Effector memory CD8-positive, alpha-beta T cell (primary cell): ENCODE data around the gene CNTN5.

ENCODE experiments used
- ATAC-seq: fragments of 150-1000 bp; cut with Tn5 transposase; replicated peaks from 2 replicates; pipeline ENCODE4 v1.10.0; 2021; ENCODE audit warnings: mild to moderate bottlenecking, moderate library complexity
- DNase-seq, 3 experiments: peaks; one replicate each; pipeline ENCODE4 v3.0.0; 2021
- H3K27ac Mint-ChIP-seq, 2 donors: one replicate each; pipeline ENCODE4 v1.8.0; 2022; ENCODE audit warnings: mild to moderate bottlenecking in 2 of 2, mixed read lengths in 2 of 2, moderate library complexity in 2 of 2
- H3K27me3 Mint-ChIP-seq, 2 donors: one replicate each; pipeline ENCODE4 v1.8.0; 2022; ENCODE audit warnings: mixed read lengths in 2 of 2
- H3K36me3 Mint-ChIP-seq: one replicate; pipeline ENCODE4 v1.8.0; 2022; ENCODE audit warnings: mild to moderate bottlenecking, moderate library complexity, mixed read lengths; ENCODE audit not compliant: insufficient read depth
- H3K4me1 Mint-ChIP-seq, 2 donors: one replicate each; pipeline ENCODE4 v1.8.0; 2022; ENCODE audit warnings: low read depth in 2 of 2, mixed read lengths in 2 of 2
- H3K4me3 Mint-ChIP-seq, 2 donors: one replicate each; pipeline ENCODE4 v1.8.0; 2022; ENCODE audit warnings: mild to moderate bottlenecking in 2 of 2, mixed read lengths in 2 of 2, moderate library complexity in 2 of 2
- H3K9me3 Mint-ChIP-seq, 2 donors: one replicate each; pipeline ENCODE4 v1.8.0; 2022; ENCODE audit warnings: mixed read lengths in 2 of 2

CNTN5 gene

DNA sequence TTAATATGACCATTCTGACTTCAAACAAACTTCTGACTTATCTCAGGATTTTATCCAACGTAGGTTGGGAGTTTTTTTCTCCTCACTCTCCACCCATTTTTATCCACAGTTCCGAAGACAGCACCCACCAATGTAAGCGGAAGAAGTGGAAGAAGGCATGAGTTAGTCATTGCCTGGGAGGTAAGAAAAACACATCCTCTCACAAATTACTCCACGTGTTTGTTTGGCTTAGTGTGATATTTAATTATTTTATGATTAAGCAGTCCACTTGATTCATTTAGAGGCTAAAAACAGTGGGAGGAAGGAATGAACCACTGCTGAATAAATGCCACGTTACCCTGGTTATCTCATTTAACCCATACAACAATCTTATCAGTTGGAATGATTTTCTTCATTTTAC lies 1276.8 kb downstream of the CNTN5 start:
- no peaks in the 10 kb centered on the region for H3K4me1 Mint-ChIP-seq
- H3K4me3 Mint-ChIP-seq: no peak overlapping the region
- DNase-seq: no peak
- H3K36me3 Mint-ChIP-seq: no peaks in the 10 kb centered on the region
- no peaks in the 10 kb centered on the region for H3K27me3 Mint-ChIP-seq
- no peak overlapping the region for H3K27ac Mint-ChIP-seq
- no peak for ATAC-seq
- no peaks in the 10 kb centered on the region for H3K9me3 Mint-ChIP-seq

DNA sequence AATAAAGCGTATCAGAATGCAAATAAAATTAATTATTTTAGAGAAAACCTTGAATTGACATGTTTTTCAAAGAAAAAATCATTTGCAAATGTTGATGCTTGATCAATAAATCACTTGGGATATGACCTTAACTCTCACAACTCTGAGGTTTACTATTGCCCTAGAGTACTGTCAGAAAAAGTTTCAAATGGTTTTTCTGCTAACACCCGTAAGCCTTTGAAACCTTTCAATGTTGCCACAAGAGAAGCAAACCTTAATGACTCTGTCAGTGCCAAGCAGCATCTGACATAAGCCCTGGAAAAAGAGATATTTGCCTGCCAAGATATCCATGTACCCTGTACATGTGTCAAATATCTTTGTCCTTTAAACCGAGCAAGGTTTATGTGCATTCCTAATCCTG lies 1282.1 kb downstream of the CNTN5 start:
- H3K4me3 Mint-ChIP-seq: no peak overlapping the region
- H3K27me3 Mint-ChIP-seq: no peaks in the 10 kb centered on the region
- no peaks in the 10 kb centered on the region for H3K4me1 Mint-ChIP-seq
- no peak for DNase-seq
- H3K36me3 Mint-ChIP-seq: no peaks in the 10 kb centered on the region
- no peak for ATAC-seq
- no peak overlapping the region for H3K27ac Mint-ChIP-seq
- H3K9me3 Mint-ChIP-seq: peaks cover 0 to 3% of the 10 kb centered on the region in 2 donors

DNA sequence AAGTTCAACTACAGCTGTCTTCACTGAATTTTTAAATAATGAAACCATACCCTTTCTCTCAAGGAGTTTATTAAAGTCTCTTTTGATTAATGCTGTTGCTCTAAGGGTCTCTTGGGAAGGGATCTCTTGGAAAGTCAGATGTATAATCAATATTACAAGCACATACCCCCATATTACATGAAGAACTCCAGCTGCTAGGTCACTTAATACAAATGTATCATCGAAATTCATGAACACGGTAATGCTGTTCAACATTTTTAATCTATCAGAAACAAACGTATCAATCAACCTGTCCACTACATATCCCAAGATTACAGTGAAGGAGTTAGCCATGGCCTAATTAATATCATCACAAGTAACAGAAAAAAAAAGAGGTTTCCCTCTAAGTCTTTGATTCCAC lies 1283.1 kb downstream of the CNTN5 start:
- ATAC-seq: no peak
- H3K4me1 Mint-ChIP-seq: no peaks in the 10 kb centered on the region
- no peaks in the 10 kb centered on the region for H3K27me3 Mint-ChIP-seq
- H3K4me3 Mint-ChIP-seq: no peak overlapping the region
- DNase-seq: no peak
- peaks cover 3% of the 10 kb centered on the region for H3K36me3 Mint-ChIP-seq
- H3K27ac Mint-ChIP-seq: no peak overlapping the region
- H3K9me3 Mint-ChIP-seq: peaks cover 0 to 3% of the 10 kb centered on the region in 2 donors

DNA sequence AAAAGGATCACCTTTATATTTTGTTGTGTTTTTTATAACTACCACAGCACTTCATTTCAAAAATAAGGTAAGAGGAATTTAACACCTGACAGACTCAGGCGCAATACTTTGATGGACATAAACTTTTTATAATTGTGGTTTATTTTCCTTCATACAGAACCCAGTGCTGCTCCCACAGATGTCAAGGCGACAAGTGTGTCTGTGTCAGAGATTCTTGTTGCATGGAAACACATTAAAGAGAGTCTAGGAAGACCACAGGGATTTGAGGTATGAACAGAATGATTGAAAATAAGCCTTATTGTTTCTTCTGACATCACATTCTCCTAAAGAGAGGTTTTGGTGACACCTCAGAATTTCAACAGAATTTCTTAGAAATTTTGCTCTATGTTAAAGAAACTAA lies 1287.5 kb downstream of the CNTN5 start:
- Mint-ChIP-seq H3K4me3 (no peak overlapping the region), H3K27me3 (no peaks in the 10 kb centered on the region), H3K4me1 (no peaks in the 10 kb centered on the region), H3K27ac (no peak overlapping the region), H3K9me3 (peaks cover 8 to 21% of the 10 kb centered on the region in 2 donors), H3K36me3 (peaks cover 3% of the 10 kb centered on the region)
- DNase-seq (no peak), ATAC-seq (no peak)

DNA sequence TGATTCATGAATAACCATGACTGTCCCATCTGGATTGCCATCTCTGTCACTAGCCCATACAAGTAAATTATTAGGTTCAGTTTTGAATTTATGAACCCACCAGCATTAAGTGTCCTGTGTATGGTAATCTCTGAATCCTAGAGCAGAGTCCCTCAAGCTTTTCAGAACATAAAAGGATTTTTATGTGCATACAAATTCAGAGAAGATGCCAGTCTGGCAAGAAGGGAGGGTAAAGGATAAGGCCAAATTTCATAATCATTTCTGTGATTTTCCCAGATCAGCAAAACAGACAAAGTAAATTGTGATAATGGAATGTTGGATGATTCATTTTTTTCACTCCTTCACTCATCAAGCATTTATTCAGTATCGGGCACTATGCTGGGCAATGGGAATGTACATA lies 1295.2 kb downstream of the CNTN5 start:
- peaks cover 7 to 20% of the 10 kb centered on the region in 2 donors for H3K9me3 Mint-ChIP-seq
- H3K4me1 Mint-ChIP-seq: no peaks in the 10 kb centered on the region
- no peak overlapping the region for H3K4me3 Mint-ChIP-seq
- H3K36me3 Mint-ChIP-seq: no peaks in the 10 kb centered on the region
- ATAC-seq: no peak
- no peak for DNase-seq
- no peaks in the 10 kb centered on the region for H3K27me3 Mint-ChIP-seq
- no peak overlapping the region for H3K27ac Mint-ChIP-seq

DNA sequence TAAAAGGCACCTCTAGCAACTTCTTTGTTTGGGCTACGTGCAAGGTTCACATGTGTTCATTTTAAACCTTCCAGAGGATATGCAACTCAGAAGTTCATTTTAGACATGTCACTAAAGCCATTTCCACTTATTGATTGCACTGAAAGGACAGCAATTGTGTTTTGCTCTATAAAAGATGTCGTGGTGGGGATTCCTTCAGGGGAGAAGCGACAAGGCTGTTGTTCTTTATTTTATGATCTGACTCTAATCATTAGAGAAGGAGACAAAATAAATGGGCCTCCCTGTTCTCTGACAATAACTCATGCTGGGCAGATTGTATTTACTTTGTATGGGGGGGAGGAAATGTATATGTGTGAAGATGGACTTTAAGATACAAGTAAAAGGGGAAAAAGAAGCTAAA lies 1296.2 kb downstream of the CNTN5 start:
- Mint-ChIP-seq H3K27ac (no peak overlapping the region), H3K4me1 (no peaks in the 10 kb centered on the region), H3K36me3 (no peaks in the 10 kb centered on the region), H3K9me3 (peaks cover 7 to 12% of the 10 kb centered on the region in 2 donors), H3K4me3 (no peak overlapping the region), H3K27me3 (no peaks in the 10 kb centered on the region)
- DNase-seq: no peak
- no peak for ATAC-seq

DNA sequence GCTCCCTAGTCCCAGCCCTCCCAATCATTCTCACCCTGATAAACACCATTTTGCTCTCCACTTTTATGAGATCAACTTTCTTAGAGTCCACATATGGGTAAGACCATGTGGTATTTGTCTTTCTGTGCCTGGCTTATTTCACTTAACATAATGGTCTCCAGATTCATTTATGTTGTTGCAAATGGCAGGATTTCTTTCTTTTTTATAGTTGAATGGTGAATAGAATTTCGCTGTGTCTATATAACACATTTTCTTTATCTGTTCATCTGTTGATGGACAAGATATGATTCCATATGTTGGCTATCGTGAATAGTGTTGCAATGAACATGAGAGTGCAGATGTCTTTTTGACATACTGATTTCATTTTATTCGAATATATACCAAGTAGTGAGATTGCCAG lies 1298.9 kb downstream of the CNTN5 start:
- no peaks in the 10 kb centered on the region for H3K4me1 Mint-ChIP-seq

DNA sequence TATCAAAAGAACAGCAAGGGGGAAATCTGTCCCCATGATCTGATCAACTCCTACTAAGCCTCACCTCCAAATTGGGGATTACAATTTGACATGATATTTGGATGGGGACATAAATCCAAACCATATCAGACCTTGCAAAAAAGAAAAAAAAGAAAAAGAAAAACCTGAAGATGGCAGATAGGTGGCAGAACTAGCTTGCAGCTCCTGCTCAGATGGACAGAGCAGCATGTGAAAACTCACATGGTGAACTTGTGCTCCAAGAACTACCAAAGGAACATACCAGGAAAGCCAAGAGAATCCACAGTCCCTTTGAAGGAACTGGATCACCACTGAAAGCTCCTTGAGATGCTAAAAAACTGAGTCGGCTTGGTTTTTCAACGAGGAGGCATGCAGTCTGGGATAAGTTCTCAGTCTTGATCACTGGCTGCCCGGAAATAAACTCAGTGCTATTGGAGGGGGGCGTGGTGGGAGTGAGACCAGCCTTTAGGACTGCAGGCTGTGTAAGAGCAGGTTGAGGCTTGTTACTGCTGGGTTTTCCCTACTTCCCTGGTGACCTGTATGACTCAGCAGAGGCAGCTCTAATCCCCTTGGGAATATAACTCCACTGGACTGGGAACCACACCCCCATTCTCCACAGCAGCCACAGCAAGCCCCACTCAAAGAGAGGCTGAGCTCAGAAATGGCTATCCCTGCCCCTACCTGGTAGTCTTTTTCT lies 1308.0 kb downstream of the CNTN5 start:
- Mint-ChIP-seq H3K27ac (no peak overlapping the region), H3K9me3 (peaks cover 10 to 37% of the 10 kb centered on the region in 2 donors), H3K27me3 (no peaks in the 10 kb centered on the region), H3K4me3 (no peak overlapping the region), H3K36me3 (no peaks in the 10 kb centered on the region), H3K4me1 (no peaks in the 10 kb centered on the region)
- no peak for DNase-seq
- ATAC-seq: no peak

More for the DNA sequence above, 1298.9 kb downstream of the CNTN5 start:
- DNase-seq (no peak), ATAC-seq (no peak)
- Mint-ChIP-seq H3K9me3 (no peaks in the 10 kb centered on the region), H3K27me3 (no peaks in the 10 kb centered on the region), H3K4me3 (no peak overlapping the region), H3K36me3 (no peaks in the 10 kb centered on the region), H3K27ac (no peak overlapping the region)

DNA sequence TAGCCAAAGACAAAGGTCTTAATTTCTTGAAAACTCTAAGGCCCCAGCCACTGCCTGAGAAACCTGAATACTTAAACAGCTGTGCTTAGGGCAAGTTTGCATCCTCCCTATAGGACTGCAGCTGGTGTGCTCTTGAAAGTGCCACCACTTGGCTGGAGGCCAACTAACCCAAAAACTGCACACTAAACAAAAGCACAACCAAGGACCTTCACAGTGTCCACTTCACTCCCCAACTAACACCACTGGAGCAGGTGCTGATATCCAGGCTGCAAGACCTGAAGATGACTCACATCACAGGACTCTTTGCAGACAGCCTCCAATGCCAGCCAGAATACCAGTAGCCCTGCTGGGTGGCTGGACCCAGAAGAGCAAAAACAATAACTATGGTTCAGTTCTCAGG lies 1308.6 kb downstream of the CNTN5 start:
- no peak overlapping the region for H3K4me3 Mint-ChIP-seq
- H3K27ac Mint-ChIP-seq: no peak overlapping the region
- peaks cover 10 to 42% of the 10 kb centered on the region in 2 donors for H3K9me3 Mint-ChIP-seq
- no peaks in the 10 kb centered on the region for H3K27me3 Mint-ChIP-seq
- H3K4me1 Mint-ChIP-seq: no peaks in the 10 kb centered on the region
- no peak for DNase-seq
- H3K36me3 Mint-ChIP-seq: no peaks in the 10 kb centered on the region
- no peak for ATAC-seq

DNA sequence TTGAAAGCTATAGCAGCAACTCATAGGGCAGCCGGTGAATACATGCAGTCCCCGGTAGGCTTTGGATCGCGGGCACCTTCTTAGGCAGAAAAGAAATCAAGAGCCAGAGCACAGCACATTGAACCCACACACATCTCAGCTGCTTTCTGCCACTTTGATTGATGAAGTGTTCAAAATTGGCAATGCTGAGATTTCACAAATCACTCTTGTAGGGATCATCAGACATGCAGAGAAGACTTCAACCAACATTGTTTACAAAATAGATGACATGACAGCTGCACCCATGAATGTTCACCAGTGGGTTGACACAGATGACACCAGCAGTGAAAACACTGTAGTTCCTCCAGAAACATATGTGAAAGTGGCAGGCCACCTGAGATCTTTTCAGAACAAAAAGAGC lies 1316.1 kb downstream of the CNTN5 start:
- no peak for DNase-seq
- ATAC-seq: no peak

DNA sequence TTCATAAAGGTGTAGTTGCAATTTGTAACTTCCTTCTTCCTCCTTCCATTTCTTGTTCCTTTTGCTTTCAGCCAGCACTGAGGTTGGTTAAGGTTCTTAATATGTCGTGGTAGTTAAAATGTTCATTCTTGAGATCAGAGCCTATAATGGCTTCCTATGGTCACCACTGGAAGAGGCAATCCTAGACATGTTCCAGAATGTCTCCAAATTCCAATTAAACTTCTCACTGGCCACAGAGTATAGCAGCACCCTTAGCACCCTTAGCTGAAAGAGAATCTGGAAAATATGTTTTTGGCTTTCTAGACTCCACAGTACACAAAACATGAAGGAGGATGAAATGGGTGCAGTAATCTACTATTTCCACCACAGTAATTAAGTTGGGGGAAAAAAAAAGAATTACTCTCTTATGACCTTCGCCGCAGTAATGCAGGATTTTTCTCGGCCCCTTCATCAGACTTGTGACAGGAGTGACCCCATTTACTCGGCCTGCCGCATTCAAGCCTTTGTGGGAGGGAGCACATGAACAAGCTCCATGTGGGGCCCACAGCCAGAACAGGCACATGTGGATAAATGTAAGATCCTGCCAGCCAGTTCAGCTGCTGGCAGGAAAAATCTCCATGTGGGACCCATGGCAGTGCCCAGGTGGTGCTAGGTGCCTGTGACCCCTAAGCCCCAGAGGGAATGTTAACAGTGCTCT lies 1317.5 kb downstream of the CNTN5 start:
- H3K4me1 Mint-ChIP-seq: no peaks in the 10 kb centered on the region
- no peaks in the 10 kb centered on the region for H3K27me3 Mint-ChIP-seq
- ATAC-seq (no peak), DNase-seq (no peak)
- H3K36me3 Mint-ChIP-seq: no peaks in the 10 kb centered on the region
- H3K9me3 Mint-ChIP-seq: peaks cover 5 to 15% of the 10 kb centered on the region in 2 donors
- H3K4me3 Mint-ChIP-seq: no peak overlapping the region
- H3K27ac Mint-ChIP-seq: no peak overlapping the region

More for the DNA sequence above, 1316.1 kb downstream of the CNTN5 start:
- H3K27me3 Mint-ChIP-seq: no peaks in the 10 kb centered on the region
- no peaks in the 10 kb centered on the region for H3K4me1 Mint-ChIP-seq
- H3K9me3 Mint-ChIP-seq: peaks cover 5 to 24% of the 10 kb centered on the region in 2 donors
- no peaks in the 10 kb centered on the region for H3K36me3 Mint-ChIP-seq
- H3K4me3 Mint-ChIP-seq: no peak overlapping the region
- no peak overlapping the region for H3K27ac Mint-ChIP-seq

DNA sequence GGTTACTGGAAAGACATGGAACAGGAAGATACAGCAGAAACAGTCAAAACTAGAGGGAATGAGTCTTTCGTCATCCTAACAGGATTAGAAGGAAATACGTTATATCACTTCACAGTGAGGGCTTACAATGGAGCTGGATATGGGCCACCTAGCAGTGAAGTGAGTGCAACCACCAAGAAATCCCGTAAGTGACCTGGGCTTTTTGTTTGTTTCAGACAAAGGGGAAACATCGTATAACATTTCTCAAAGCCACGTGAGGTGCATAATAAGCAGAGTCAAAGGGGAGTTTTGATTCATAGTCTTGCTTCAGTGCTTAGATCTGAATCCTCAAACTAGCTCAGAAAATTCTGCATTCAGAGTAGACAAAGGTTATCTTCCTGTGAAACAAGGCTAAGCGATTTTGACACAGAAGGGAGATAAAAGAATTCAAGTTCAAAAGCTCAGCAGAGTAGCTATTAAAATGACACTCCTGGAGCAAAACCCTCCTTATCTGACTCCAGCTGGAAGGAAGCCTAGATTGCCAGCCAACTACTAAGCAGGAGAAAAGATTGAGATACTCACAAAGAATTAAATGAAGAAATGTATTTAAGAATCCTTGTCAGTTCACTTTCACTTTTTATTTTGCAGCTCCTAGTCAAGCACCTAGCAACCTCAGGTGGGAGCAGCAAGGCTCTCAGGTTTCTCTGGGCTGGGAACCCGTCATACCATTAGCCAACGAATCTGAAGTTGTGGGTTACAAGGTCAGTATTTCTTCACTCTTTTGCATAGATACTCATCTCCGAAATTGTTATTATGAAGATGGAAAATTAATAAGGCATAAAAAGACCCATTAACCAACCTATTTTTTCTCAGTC lies 1319.9 kb downstream of the CNTN5 start:
- Mint-ChIP-seq H3K27ac (no peak overlapping the region), H3K27me3 (no peaks in the 10 kb centered on the region), H3K36me3 (no peaks in the 10 kb centered on the region), H3K9me3 (peaks cover 7% of the 10 kb centered on the region in 2 donors), H3K4me1 (no peaks in the 10 kb centered on the region), H3K4me3 (no peak overlapping the region)
- ATAC-seq (no peak), DNase-seq (no peak)

DNA sequence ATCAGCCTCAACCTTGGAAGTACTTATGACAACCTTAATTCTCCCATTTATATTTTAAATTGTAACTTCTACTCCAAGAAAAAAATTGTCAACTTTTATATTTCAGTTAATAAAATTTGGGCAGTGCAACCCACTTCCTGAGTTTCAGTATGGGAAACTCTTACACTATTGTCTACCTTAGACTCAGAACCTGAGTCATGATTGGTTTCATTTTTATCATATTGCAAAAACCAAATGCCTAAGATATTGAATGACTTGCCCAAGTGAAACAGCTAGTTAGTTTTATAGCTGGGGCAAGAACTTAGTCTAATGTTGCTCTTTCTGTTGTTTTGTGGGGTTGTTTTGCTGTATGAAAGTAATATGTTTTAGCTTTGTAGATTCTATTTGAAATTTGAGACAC lies 1332.3 kb downstream of the CNTN5 start:
- DNase-seq: no peak
- H3K36me3 Mint-ChIP-seq: no peaks in the 10 kb centered on the region
- no peaks in the 10 kb centered on the region for H3K27me3 Mint-ChIP-seq
- H3K9me3 Mint-ChIP-seq: peaks cover 13 to 15% of the 10 kb centered on the region in 2 donors
- no peak for ATAC-seq
- no peak overlapping the region for H3K27ac Mint-ChIP-seq
- no peak overlapping the region for H3K4me3 Mint-ChIP-seq
- H3K4me1 Mint-ChIP-seq: no peaks in the 10 kb centered on the region
